ENCODE measurements around the gene ELP1.

DNA sequence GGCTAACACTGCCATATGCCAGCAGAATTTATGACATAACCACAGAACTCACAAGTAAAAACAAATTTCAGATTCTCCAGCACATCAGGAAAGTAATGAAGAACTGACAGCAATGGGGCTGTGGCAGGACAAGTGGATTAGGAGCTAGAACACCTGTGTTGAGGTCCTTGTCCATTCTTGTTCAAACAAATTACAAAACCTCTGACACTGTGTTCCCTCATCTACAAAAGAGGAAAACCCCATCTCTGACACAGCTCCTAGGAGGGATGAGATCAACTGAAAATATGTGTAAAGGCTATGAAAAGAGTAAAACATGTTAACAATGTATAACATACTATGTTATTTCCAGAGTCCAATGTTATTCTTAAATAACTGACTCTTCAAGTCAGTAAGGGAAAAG lies 23.5 kb downstream of the ELP1 start:
- TF ChIP-seq, protein P1, sequence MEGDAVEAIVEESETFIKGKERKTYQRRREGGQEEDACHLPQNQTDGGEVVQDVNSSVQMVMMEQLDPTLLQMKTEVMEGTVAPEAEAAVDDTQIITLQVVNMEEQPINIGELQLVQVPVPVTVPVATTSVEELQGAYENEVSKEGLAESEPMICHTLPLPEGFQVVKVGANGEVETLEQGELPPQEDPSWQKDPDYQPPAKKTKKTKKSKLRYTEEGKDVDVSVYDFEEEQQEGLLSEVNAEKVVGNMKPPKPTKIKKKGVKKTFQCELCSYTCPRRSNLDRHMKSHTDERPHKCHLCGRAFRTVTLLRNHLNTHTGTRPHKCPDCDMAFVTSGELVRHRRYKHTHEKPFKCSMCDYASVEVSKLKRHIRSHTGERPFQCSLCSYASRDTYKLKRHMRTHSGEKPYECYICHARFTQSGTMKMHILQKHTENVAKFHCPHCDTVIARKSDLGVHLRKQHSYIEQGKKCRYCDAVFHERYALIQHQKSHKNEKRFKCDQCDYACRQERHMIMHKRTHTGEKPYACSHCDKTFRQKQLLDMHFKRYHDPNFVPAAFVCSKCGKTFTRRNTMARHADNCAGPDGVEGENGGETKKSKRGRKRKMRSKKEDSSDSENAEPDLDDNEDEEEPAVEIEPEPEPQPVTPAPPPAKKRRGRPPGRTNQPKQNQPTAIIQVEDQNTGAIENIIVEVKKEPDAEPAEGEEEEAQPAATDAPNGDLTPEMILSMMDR (IDR thresholded peaks at IDR 0.05) = no peak
- TF ChIP-seq POLR2A (IDR thresholded peaks at IDR 0.05) (no peak), POLR2AphosphoS5 (IDR thresholded peaks at IDR 0.05) (no peak), EP300 (IDR thresholded peaks at IDR 0.05; ENCODE audit: low read depth) (no peak)
